HL-60 (cell line): ENCODE results near the gene FOXD4L6.
"Not testable (repeated sequence)": the region's sequence is repeated elsewhere in the genome, so short reads cannot be mapped to it uniquely, and the experiment has no call there.

Experiments used
- DNase-seq, 2 experiments: peaks; one replicate each; pipeline ENCODE4 v3.0.0-alpha.2; 2010 to 2020; ENCODE audit warnings: low read depth in 1 of 2, low spot score in 1 of 2
- H3K27ac ChIP-seq: fragments of 250-450 bp; sonication (Bioruptor Pico); replicated peaks from 2 replicates; pipeline ENCODE4 v1.5.1; 2020; ENCODE audit warnings: mild to moderate bottlenecking, moderate library complexity
- H3K27me3 ChIP-seq: fragments of 250-450 bp; sonication (Bioruptor Pico); 2 replicates; pipeline ENCODE4 v1.5.1; 2021; ENCODE audit warnings: mild to moderate bottlenecking, moderate library complexity; ENCODE audit not compliant: insufficient read depth, poor library complexity, severe bottlenecking
- H3K4me3 ChIP-seq: replicated peaks from 2 replicates; pipeline ENCODE4 v1.5.1; 2011; ENCODE audit warnings: mild to moderate bottlenecking, control low read depth, low read length; ENCODE audit not compliant: insufficient read depth

The FOXD4L6 gene

GRCh38 chr9:41110913-41111312 is 17.6 kb downstream of the FOXD4L6 start:
- DNase-seq, H3K27ac ChIP-seq, H3K4me3 ChIP-seq, H3K27me3 ChIP-seq: not testable (repeated sequence)

GRCh38 chr9:41109253-41109652 is 19.2 kb downstream of the FOXD4L6 start:
- not testable (repeated sequence) for H3K4me3 ChIP-seq, H3K27ac ChIP-seq, DNase-seq, H3K27me3 ChIP-seq

DNA sequence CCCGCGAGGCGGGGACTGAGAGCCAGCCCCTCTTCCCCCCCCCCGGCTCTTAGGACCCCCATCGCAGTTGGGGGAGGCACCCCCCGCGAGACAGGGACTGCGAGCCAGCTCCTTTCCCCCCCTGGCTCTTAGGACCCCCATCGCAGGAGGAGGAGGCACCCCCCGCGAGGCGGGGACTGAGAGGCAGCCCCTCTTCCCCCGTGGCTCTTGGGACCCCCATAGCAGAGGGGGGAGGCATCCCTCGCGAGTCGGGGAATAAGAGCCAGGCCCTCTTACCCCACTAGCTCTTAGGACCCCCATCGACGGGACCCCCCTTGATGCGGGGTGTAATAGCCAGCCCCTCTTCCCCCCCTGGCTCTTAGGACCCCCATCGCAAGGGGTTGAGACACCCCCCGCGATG is 19.7 kb downstream of the FOXD4L6 start:
- H3K4me3 ChIP-seq, H3K27ac ChIP-seq, DNase-seq, H3K27me3 ChIP-seq: not testable (repeated sequence)

GRCh38 chr9:41106472-41107116 is 21.9 kb downstream of the FOXD4L6 start:
- not testable (repeated sequence) for DNase-seq, H3K4me3 ChIP-seq, H3K27ac ChIP-seq, H3K27me3 ChIP-seq

DNA sequence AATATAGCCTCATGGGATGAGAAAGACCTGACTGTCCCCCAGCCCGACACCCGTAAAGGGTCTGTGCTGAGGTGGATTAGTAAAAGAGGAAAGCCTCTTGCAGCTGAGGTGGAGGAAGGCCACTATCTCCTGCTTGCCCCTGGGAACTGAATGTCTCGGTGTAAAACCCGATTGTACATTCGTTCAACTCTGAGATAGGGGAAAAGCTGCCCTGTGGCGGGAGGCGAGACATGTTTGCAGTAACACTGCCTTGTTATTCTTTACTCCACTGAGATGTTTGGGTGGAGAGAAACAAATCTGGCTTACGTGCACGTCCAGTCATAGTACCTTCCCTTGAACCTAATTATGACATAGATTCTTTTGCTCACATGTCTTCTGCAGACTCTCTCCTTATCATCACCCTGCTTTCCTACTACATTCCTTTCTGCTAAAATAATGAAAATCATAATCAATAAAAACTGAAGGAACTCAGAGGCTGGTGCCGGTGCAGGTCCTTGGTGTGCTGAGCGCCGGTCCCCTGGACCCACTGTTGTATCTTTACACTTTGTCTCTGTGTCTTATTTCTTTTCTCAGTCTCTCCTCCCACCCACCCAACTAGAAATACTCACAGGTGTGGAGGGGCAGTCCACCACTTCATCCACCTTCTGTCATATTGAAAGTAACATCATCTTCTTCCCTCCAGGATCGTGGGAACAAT is 22.8 kb downstream of the FOXD4L6 start:
- not testable (repeated sequence) for H3K27ac ChIP-seq, DNase-seq, H3K27me3 ChIP-seq, H3K4me3 ChIP-seq

- H3K27me3 ChIP-seq, DNase-seq, H3K4me3 ChIP-seq, H3K27ac ChIP-seq: not testable (repeated sequence)
Measured at GRCh38 chr9:41104542-41104941, 23.9 kb downstream of the FOXD4L6 start.

GRCh38 chr9:41100508-41100907 is 28.0 kb downstream of the FOXD4L6 start:
- H3K27me3 ChIP-seq, H3K27ac ChIP-seq, DNase-seq, H3K4me3 ChIP-seq: not testable (repeated sequence)

DNA sequence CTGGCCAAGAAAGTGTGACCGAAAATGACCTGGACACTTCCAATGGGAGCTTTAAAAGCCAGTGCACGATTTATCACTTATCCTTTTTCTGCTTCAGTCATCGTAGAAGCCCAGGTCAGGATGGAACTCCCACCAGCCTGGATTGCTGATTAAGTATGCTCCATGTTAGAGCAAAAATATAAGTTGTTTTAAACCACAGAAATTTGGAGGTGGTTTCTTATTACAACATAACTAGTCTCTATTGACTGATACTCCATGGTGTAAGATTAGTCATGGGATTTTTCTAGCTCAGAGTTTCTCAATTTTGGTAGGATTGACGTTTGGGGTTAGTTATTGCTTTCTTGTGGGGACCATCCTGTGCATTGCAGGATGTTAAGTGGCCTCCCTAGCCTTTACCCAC is 29.7 kb downstream of the FOXD4L6 start:
- not testable (repeated sequence) for H3K27me3 ChIP-seq, DNase-seq, H3K4me3 ChIP-seq, H3K27ac ChIP-seq

DNA sequence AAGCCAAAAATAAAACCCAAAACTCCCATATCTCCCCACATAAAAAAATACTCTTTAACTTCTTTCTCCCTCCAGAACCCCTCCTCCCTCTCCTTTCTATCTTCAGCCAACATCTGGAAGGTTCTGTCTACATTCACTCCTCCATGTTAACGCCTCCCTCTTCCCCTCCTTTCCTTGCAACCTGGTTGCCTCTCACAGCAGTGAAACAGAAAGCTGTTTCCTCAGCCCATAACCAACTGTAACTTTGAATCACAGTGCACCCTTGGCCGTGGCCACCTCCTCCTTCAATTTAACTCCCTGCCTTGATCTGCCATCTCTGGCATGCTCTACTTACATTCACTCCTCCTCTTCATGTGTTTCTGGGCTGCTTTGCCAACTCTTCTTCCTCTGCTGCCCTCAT is 33.4 kb downstream of the FOXD4L6 start:
- not testable (repeated sequence) for H3K4me3 ChIP-seq, H3K27ac ChIP-seq, H3K27me3 ChIP-seq, DNase-seq

- not testable (repeated sequence) for H3K27ac ChIP-seq, H3K27me3 ChIP-seq, H3K4me3 ChIP-seq, DNase-seq
Measured at GRCh38 chr9:41094010-41094773, 34.3 kb downstream of the FOXD4L6 start.

DNA sequence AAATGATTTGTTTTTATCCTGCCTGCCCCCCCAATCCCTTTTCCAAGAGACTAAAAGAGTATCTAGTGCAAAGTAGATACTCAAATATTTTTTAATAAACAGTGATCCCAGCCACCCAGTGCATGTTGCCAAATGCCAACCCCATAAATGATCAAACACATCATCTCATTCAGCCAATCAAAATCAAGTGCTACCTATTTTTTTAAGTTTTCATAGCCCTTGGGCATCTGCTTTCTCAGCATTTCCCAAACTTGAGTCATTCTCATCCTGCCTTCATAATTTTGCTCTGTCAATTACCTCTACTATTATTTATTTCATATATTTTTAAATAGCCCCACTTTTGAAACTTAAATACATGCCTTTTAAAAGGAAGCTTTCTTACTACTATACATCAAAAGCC is 37.6 kb downstream of the FOXD4L6 start:
- DNase-seq, H3K27me3 ChIP-seq, H3K27ac ChIP-seq, H3K4me3 ChIP-seq: not testable (repeated sequence)

DNA sequence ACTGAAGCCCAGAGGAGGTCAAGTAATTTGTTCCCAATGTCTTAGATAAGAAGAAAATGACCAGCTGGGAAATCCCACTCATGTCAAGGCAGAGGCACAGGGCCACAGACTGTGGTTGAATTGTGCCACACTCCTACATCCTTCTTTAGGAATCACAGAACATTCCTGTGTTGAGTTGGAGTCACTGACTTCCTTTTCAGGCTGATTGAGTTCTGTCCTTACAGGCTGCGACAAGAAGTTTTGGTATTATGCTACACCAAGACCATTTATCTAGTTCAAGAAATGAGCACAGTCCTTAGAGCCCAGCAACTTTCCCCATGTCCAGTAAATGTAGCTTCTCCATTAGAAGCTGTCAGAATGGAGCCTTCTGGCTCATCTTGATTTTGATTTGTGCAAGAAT is 38.1 kb downstream of the FOXD4L6 start:
- not testable (repeated sequence) for DNase-seq, H3K27ac ChIP-seq, H3K4me3 ChIP-seq, H3K27me3 ChIP-seq

DNA sequence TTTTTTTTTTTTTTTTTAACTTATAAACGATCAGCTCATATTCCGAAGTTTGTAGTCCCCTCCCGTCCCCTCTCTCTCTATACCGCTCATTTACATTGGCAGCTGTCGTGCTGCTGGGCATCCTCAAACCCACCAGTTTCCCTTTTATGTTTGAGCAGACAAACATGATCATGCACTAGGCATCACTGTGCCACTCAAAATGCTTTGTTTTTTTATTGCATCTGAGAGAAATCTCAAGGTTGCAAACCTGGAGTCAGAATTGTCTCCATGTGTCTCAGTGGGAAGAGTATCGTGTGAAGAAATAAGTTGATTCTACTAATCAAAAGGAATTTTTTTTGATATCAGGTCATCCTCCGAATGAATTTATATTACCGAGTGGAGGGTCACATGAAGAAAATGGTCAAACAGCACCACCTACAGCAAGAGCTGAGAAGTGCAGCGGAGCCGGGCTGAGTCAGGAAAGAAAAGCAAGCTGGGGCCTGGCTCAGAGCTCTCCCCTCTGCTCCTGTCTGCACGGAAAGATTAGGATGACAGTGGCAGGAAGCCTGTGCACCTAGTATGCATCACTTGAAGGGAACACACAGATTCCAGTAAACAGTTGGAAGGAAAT is 39.9 kb downstream of the FOXD4L6 start:
- H3K27me3 ChIP-seq, DNase-seq, H3K4me3 ChIP-seq, H3K27ac ChIP-seq: not testable (repeated sequence)

GRCh38 chr9:41087929-41088328 is 40.6 kb downstream of the FOXD4L6 start:
- not testable (repeated sequence) for H3K27me3 ChIP-seq, H3K27ac ChIP-seq, H3K4me3 ChIP-seq

More at GRCh38 chr9:41087929-41088328, 40.6 kb downstream of the FOXD4L6 start:
- not testable (repeated sequence) for DNase-seq
